Neural progenitor cell (in vitro differentiated cells): ENCODE data around the gene SCLY.

Source experiments
- CTCF ChIP-seq: fragments of 200-600 bp; sonication (generic); IDR thresholded peaks from 2 replicates; pipeline ENCODE4 v1.5.1; 2017; ENCODE audit warnings: antibody characterized with exemption, mild to moderate bottlenecking
- EZH2 ChIP-seq: fragments of 200-600 bp; sonication (generic); IDR thresholded peaks from 2 replicates; pipeline ENCODE4 v1.6.1; 2017; ENCODE audit warnings: antibody characterized with exemption, mild to moderate bottlenecking, moderate library complexity
- EZH2phosphoT487 ChIP-seq: fragments of 200-600 bp; sonication (generic); IDR thresholded peaks from 2 replicates; pipeline ENCODE4 v1.6.1; 2017; ENCODE audit warnings: antibody characterized with exemption

- TF ChIP-seq CTCF: no peak
- TF ChIP-seq EZH2: no peak
- no peak for TF ChIP-seq EZH2phosphoT487
Observed at GRCh38 chr2:238119756-238120462, 59.1 kb downstream of the SCLY start.
